Activated T-cell treated with anti-CD3 and anti-CD28 coated beads, Interleukin-2, amount 50 U/mL, for 1 hour (primary cell): ENCODE results near the gene STXBP5L.
"Not testable (repeated sequence)": the region's sequence is repeated elsewhere in the genome, so short reads cannot be mapped to it uniquely, and the experiment has no call there.

ENCODE experiments used
- DNase-seq: peaks from one replicate; pipeline ENCODE4 v3.0.0-alpha.2; 2020

The STXBP5L gene

DNA sequence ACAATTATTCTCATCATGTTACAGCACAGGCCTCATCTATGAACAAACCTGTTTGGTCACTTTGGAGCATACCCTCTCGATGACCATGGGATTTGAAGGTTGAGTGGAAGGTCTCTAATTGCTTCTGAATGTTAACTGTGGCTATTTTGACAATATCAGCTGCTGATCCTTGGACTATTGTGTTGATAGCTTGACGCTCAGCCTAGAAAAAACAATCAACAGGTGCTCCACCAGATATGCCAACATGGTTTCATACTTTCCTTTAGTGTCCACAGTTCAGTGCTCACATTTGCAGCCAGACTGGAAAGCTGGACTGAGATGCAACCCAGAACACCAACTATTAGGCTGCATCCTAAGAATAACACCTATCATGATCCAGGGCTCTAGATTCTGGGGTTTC lies 528.1 kb downstream of the STXBP5L start:
- no peak for DNase-seq

- DNase-seq: no peak
Observed at GRCh38 chr3:121436641-121437040, 528.6 kb downstream of the STXBP5L start.

- no peak for DNase-seq
Observed at GRCh38 chr3:121443456-121443855, 535.5 kb downstream of the STXBP5L start.

DNA sequence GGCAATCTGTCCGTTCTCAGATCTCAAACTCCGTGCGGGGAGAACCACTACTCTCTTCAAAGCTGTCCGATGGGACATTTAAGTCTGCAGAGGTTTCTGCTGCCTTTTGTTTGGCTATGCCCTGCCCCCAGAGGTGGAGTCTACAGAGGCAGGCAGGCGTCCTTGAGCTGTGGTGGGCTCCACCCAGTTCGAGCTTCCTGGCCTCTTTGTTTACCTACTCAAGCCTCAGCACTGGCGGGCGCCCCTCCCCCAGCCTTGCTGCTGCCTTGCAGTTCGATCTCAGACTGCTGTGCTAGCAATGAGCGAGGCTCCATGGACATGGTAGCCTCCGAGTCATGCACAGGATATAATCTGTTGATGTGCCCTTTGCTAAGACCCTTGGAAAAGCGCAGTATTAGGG lies 543.7 kb downstream of the STXBP5L start:
- not testable (repeated sequence) for DNase-seq

DNA sequence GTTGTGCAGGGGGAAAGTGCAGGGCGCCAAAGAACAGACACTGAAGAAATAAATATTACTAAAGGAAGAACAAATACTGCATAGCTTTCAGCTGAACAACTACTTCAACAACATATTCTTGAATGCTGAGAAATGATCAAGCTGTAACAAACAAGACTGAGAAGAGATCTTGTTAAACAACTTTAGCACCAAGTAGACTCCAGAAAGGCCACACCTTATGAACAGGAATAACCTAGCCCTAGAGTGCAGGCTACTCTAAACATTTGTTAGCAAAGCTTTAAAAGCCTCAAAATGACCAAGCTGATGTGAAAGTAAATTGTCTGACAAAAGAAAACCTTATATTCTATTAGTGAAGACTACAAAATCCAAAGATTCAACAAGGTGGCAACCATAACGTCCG lies 554.6 kb downstream of the STXBP5L start:
- DNase-seq: no peak

DNA sequence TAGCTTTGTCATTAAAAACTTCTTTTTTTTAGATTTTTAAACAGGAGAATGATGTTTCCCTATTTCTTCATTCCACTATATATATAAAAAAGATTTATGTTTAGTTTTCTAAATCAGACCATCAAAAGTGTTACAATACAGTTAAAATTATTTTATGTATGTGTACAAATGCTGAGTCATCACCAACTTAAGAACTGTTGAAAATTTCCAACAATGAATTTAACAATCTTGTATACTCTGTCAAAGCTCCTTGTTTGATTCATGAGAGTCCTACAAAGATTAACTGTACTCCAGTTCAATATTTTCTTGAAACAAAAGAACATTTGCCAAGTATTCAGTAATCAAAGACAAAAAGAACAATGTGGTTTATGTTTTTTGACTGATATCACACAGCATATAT lies 555.7 kb downstream of the STXBP5L start:
- DNase-seq: no peak

DNA sequence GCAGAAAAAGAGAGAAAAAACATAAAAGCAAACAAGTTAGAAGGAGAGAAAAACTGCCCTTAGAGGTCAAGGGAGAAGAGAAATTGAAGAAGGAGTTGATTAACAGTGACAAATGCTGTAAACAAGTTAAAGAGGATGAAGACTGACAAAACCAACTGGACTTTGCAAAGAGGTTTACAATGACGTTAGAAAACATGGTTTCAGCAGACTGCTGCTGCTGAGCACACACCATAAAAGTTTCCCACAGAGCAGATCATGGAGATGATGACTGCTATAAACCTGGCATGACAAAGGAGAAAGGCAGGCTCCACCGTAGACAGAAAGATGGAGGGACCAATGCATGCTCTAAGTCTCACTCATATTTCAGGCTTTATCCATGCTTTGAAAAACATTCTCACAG lies 559.1 kb downstream of the STXBP5L start:
- DNase-seq: no peak

DNA sequence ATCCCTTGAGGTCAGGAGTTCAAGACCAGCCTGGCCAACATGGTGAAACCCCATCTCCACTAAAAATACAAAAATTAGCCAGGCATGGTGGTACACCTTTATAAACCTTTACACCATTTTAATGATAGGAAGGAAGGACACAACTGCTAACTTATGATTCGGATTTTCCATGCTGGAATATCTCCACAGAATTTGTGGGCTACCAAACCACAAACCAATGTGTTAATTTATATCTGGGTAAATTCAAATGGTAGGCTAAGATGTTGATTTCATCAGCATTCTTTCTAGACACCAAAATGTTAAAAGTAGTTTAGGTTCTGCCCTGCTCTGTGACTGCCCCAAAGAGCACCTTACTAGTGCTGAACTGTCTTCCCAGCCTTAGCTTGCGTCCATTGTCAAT lies 565.0 kb downstream of the STXBP5L start:
- no peak for DNase-seq
